ENCODE measurements around the gene TMTC3. TPM values are rescaled to one million over a fixed set of nuclear protein-coding genes. Genes with fewer than 3 reads are reported as not detected.

Gene TMTC3
- total RNA-seq, 1 donor from 2014 or later = 42.0 TPM

- H3K4me1 Mint-ChIP-seq (ENCODE audit: unreplicated experiment) = no peaks in the 10 kb centered on the region
- no peaks in the 10 kb centered on the region for H3K27me3 Mint-ChIP-seq (ENCODE audit: unreplicated experiment)
- H3K9me3 Mint-ChIP-seq (ENCODE audit: unreplicated experiment) = peaks cover 40% of the 10 kb centered on the region
- TF ChIP-seq CTCF (IDR thresholded peaks at IDR 0.05) = no peak
- no peak for DNase-seq (ENCODE audit: extremely low spot score, unreplicated experiment)
- no peak overlapping the region for H3K27ac Mint-ChIP-seq (ENCODE audit: unreplicated experiment)
- no peaks in the 10 kb centered on the region for H3K36me3 Mint-ChIP-seq (ENCODE audit: unreplicated experiment)
- H3K4me3 Mint-ChIP-seq (ENCODE audit: unreplicated experiment) = no peak overlapping the region
Observed at GRCh38 chr12:88218293-88218692, 76.2 kb downstream of the TMTC3 start.

- Mint-ChIP-seq H3K27ac (ENCODE audit: unreplicated experiment) (no peak overlapping the region), H3K9me3 (ENCODE audit: unreplicated experiment) (peaks cover 37% of the 10 kb centered on the region), H3K36me3 (ENCODE audit: unreplicated experiment) (no peaks in the 10 kb centered on the region), H3K27me3 (ENCODE audit: unreplicated experiment) (no peaks in the 10 kb centered on the region), H3K4me3 (ENCODE audit: unreplicated experiment) (no peak overlapping the region), H3K4me1 (ENCODE audit: unreplicated experiment) (no peaks in the 10 kb centered on the region)
- TF ChIP-seq CTCF (IDR thresholded peaks at IDR 0.05) = no peak
- DNase-seq (ENCODE audit: extremely low spot score, unreplicated experiment) = no peak
Observed at GRCh38 chr12:88219861-88220260, 77.8 kb downstream of the TMTC3 start.

GRCh38 chr12:88223519-88223918 is 81.4 kb downstream of the TMTC3 start:
- no peaks in the 10 kb centered on the region for H3K36me3 Mint-ChIP-seq (ENCODE audit: unreplicated experiment)
- no peaks in the 10 kb centered on the region for H3K4me1 Mint-ChIP-seq (ENCODE audit: unreplicated experiment)
- TF ChIP-seq CTCF (IDR thresholded peaks at IDR 0.05) = no peak
- H3K4me3 Mint-ChIP-seq (ENCODE audit: unreplicated experiment) = no peak overlapping the region
- peaks cover 41% of the 10 kb centered on the region for H3K9me3 Mint-ChIP-seq (ENCODE audit: unreplicated experiment)
- no peak for DNase-seq (ENCODE audit: extremely low spot score, unreplicated experiment)
- H3K27ac Mint-ChIP-seq (ENCODE audit: unreplicated experiment) = no peak overlapping the region
- no peaks in the 10 kb centered on the region for H3K27me3 Mint-ChIP-seq (ENCODE audit: unreplicated experiment)

GRCh38 chr12:88225776-88226175 is 83.7 kb downstream of the TMTC3 start:
- DNase-seq (ENCODE audit: extremely low spot score, unreplicated experiment) = no peak
- Mint-ChIP-seq H3K27me3 (ENCODE audit: unreplicated experiment) (no peaks in the 10 kb centered on the region), H3K27ac (ENCODE audit: unreplicated experiment) (no peak overlapping the region), H3K36me3 (ENCODE audit: unreplicated experiment) (no peaks in the 10 kb centered on the region), H3K4me3 (ENCODE audit: unreplicated experiment) (no peak overlapping the region), H3K4me1 (ENCODE audit: unreplicated experiment) (no peaks in the 10 kb centered on the region), H3K9me3 (ENCODE audit: unreplicated experiment) (peaks cover 25% of the 10 kb centered on the region)
- TF ChIP-seq CTCF (IDR thresholded peaks at IDR 0.05) = no peak

GRCh38 chr12:88227263-88227662 is 85.2 kb downstream of the TMTC3 start:
- H3K27me3 Mint-ChIP-seq (ENCODE audit: unreplicated experiment) = no peaks in the 10 kb centered on the region
- TF ChIP-seq CTCF (IDR thresholded peaks at IDR 0.05) = no peak
- H3K36me3 Mint-ChIP-seq (ENCODE audit: unreplicated experiment) = no peaks in the 10 kb centered on the region
- peaks cover 13% of the 10 kb centered on the region for H3K9me3 Mint-ChIP-seq (ENCODE audit: unreplicated experiment)
- no peaks in the 10 kb centered on the region for H3K4me1 Mint-ChIP-seq (ENCODE audit: unreplicated experiment)
- H3K27ac Mint-ChIP-seq (ENCODE audit: unreplicated experiment) = no peak overlapping the region
- no peak for DNase-seq (ENCODE audit: extremely low spot score, unreplicated experiment)
- H3K4me3 Mint-ChIP-seq (ENCODE audit: unreplicated experiment) = no peak overlapping the region

Measured in osteocyte (in vitro differentiated cells).